Calu3 (cell line): ENCODE measurements around the gene P2RX1. TPM values are rescaled to one million over a fixed set of nuclear protein-coding genes. Genes with fewer than 3 reads are reported as not detected.
"Not testable (repeated sequence)": the region's sequence is repeated elsewhere in the genome, so short reads cannot be mapped to it uniquely, and the experiment has no call there.

Experiments used
- BruUV-seq: library from RNA; stranded (reverse); fragments of 400-500 nt; replicated peaks from 2 replicates; lab custom pipeline; 2021; lab: Mats Ljungman, UMichigan
- CTCF ChIA-PET: fragments of 300-600 bp; sonication (Branson Sonifier 250); formaldehyde crosslinking; loops from one replicate; lab custom pipeline; 2022; ENCODE audit warnings: antibody characterized with exemption; lab: Charles Lee
- DNase-seq: peaks from one replicate; pipeline ENCODE4 v3.0.0; 2022
- H3K27ac Mint-ChIP-seq: one replicate; pipeline ENCODE4 v1.8.0; 2022; ENCODE audit warnings: mixed read lengths; ENCODE audit not compliant: unreplicated experiment
- H3K27me3 Mint-ChIP-seq: one replicate; pipeline ENCODE4 v1.8.0; 2022; ENCODE audit warnings: mixed read lengths; ENCODE audit not compliant: unreplicated experiment
- H3K36me3 Mint-ChIP-seq: one replicate; pipeline ENCODE4 v1.8.0; 2022; ENCODE audit warnings: mild to moderate bottlenecking, moderate library complexity, mixed read lengths; ENCODE audit not compliant: insufficient read depth, unreplicated experiment
- H3K4me1 Mint-ChIP-seq: one replicate; pipeline ENCODE4 v1.8.0; 2022; ENCODE audit warnings: mild to moderate bottlenecking, low read depth, mixed read lengths; ENCODE audit not compliant: unreplicated experiment
- H3K4me3 Mint-ChIP-seq: one replicate; pipeline ENCODE4 v1.8.0; 2022; ENCODE audit warnings: mild to moderate bottlenecking, low read depth, moderate library complexity, mixed read lengths; ENCODE audit not compliant: unreplicated experiment
- H3K9me3 Mint-ChIP-seq: one replicate; pipeline ENCODE4 v1.8.0; 2022; ENCODE audit warnings: low read depth, mixed read lengths; ENCODE audit not compliant: unreplicated experiment
- CTCF ChIP-seq: fragments of 200-600 bp; IDR thresholded peaks from one replicate; pipeline ENCODE4 v1.8.0; 2022; ENCODE audit warnings: antibody characterized with exemption; ENCODE audit not compliant: unreplicated experiment
- intact Hi-C: fragments of 100-400 bp; cut with micrococcal nuclease; formaldehyde crosslinking; loops from one replicate; pipeline ENCODE4 v1.10.0; 2022; ENCODE audit not compliant: unreplicated experiment
- total RNA-seq: library from RNA; stranded (reverse); gene quantifications from 2 replicates; pipeline ENCODE4 v1.2.3, GENCODE V29; 2022

The P2RX1 gene
- total RNA-seq, 1 experiment from 2014 or later, result not detected

DNA sequence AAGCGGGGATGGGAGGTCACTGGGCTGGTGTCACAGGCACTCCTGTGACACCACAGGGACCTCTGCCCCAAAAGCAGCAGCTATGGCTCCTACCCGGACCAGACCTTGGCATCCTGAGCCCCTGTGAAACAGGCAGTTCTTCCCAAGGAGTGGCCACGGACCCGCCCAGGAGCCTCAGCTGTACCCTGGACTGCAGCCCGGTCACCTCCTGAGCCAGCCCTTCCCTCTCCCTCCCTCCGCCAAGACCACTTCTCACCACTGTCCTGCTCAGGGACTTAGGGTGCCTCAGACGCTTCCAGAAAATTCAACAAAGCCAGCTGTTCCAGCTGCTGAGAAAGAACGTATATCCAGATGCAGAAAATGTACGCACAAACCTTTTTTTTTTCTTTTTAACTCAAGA is 56.3 kb downstream of the P2RX1 start:
- Mint-ChIP-seq H3K27me3 (peaks cover 7% of the 10 kb centered on the region), H3K9me3 (no peaks in the 10 kb centered on the region), H3K36me3 (peaks cover 5% of the 10 kb centered on the region), H3K4me1 (no peaks in the 10 kb centered on the region), H3K4me3 (no peak overlapping the region), H3K27ac (no peak overlapping the region)
- CTCF ChIA-PET, result interaction anchor here (1.5 kb wide), 1 partner anchor 16 kb away, joined by 3 read pairs; no protein-coding TSS in a partner anchor
- no TSS peak for BruUV-seq
- no peak for TF ChIP-seq CTCF
- intact Hi-C loops, result no loop called here
- no peak for DNase-seq

DNA sequence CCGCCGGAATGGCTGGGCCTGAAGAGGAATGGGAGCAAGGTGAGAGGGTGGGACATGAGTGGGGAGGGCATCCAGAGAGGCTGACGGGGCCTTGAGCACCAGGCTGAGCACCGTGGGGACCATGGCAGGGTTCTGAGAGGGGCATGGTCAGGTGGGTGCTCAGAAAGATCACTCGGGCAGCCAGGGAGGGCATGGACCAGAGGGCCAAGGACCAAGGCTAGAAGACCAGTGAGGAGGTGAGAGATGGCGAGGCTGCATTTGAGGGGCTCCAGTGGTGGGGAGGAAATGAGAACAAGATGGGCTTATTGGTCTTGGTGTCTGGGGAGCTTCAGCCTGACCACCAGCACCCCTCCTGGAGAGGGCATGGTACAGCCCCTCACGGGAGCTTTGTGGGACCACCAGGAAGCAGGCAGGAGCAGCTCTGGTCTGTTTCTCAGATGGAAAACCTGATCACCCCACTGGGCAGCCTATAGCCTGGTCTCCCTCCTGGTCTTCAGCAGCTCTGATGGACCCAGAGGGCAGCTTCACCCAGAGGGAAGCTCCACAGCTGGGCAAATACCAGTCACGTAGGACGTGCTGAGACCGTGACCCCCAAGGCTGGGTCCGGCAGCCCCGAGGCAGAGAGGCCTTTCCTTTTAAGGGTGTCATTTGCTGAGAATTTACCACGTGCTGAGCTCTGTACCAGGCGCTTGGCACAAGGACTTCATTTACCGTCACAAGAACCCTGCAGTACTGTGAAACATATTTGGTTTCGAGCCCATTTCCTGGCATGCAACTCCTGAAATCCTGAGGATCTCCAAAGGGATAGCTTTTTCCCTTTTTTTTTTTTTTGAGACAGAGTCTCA is 58.8 kb downstream of the P2RX1 start:
- Mint-ChIP-seq H3K27me3 (peaks cover 21% of the 10 kb centered on the region), H3K36me3 (peaks cover 2% of the 10 kb centered on the region), H3K4me1 (no peaks in the 10 kb centered on the region), H3K27ac (no peak overlapping the region), H3K4me3 (no peak overlapping the region), H3K9me3 (no peaks in the 10 kb centered on the region)
- BruUV-seq, result no TSS peak
- no peak for DNase-seq
- CTCF ChIA-PET, result interaction anchor here (0.6 kb wide), 3 partner anchors 12 to 1090 kb away, joined by 3 to 4 read pairs (median 3); partner anchors contain the start of gene NCBP3
- TF ChIP-seq CTCF, result no peak
- intact Hi-C loops, result no loop called here

DNA sequence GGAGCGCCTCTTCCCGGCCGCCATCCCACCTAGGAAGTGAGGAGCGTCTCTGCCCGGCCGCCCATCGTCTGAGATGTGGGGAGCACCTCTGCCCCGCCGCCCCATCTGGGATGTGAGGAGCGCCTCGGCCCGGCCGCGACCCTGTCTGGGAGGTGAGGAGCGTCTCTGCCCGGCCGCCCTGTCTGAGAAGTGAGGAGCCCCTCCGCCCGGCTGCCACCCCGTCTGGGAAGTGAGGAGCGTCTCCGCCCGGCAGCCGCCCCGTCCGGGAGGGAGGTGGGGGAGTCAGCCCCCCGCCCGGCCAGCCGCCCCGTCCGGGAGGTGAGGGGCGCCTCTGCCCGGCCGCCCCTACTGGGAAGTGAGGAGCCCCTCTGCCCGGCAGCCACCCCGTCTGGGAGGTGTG is 62.1 kb downstream of the P2RX1 start:
- H3K27ac Mint-ChIP-seq, DNase-seq, H3K36me3 Mint-ChIP-seq, H3K4me3 Mint-ChIP-seq, BruUV-seq, intact Hi-C loops, CTCF ChIA-PET, H3K9me3 Mint-ChIP-seq, H3K4me1 Mint-ChIP-seq: not testable (repeated sequence)
- H3K27me3 Mint-ChIP-seq, result peaks cover 54% of the 10 kb centered on the region

DNA sequence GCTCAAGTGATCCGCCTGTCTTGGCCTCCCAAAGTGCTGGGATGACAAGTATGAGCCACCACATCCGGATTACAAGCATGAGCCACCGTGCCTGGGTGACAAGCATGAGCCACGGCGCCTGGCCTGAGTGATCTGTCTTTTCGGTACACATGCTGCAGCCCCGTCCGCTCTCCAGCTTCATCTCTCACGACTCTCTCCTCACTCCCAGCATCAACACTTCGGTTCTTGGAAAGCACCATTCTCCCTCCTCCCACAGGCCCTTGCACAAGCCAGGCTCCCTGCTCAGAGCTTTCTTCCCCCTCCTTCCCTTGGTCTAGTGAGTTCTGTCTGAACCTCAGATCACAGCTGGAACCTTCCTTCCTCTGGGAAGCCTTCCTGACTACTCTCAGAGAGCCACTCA is 63.7 kb downstream of the P2RX1 start:
- Mint-ChIP-seq H3K4me3 (no peak overlapping the region), H3K27ac (no peak overlapping the region)
- CTCF ChIA-PET, result no interaction called here

More for the DNA sequence above, 63.7 kb downstream of the P2RX1 start:
- Mint-ChIP-seq H3K9me3 (no peaks in the 10 kb centered on the region), H3K4me1 (no peaks in the 10 kb centered on the region), H3K27me3 (peaks cover 54% of the 10 kb centered on the region), H3K36me3 (no peaks in the 10 kb centered on the region)
- TF ChIP-seq CTCF, result no peak
- DNase-seq, result no peak
- BruUV-seq, result no TSS peak
- intact Hi-C loops, result no loop called here
